DMS 273 treated with DMSO at 0.1 percent for 48 hours (cell line): ENCODE data around the gene SMYD3.

Experiments used
- DNase-seq: peaks from one replicate; lab custom pipeline; 2025; lab: John Stamatoyannopoulos, UW

SMYD3 gene

DNA sequence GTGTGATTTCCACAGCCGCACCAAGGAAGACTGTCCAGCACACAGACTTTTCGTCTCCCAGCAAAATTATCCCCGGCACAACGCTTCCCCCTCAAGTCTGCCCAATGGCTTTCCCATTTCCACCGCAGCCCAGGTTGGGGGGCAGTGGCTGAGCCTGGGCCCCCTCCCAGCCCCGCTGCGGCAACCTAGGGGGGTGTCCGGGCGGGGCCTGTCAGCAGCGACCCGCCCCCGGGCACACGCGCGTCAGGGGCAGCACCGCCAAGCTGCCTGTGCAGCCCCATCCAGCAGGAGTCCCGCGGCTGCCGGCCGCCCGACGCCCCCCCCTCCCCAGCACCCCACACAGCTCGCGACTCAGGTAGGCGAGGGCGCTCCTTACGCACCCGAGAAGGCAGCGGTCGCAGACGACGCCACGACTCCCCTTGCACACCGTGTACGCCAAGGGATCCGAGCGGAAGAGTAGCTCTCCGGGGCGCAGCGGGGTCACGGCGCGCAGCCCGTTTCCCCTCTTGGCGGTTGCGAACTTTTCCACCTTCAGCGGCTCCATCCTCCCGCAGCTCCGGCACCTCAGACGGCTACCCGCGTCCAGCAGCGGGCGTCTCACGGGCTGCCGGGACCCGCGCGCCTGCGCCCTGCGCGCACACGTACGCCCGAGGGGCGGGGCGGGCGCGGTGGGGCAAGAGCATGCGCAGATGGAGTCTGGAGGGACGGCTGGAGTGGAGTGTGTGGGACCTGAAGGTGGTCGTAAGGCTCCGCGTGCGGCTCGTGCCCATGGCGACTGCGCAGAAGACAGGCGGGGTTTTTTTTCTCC lies at the start of gene SMYD3:
Gene SMYD3, minus strand, starts transcription at position 606 of the 808 bp plus-strand sequence.
- DNase-seq = peak; percentile 57

DNA sequence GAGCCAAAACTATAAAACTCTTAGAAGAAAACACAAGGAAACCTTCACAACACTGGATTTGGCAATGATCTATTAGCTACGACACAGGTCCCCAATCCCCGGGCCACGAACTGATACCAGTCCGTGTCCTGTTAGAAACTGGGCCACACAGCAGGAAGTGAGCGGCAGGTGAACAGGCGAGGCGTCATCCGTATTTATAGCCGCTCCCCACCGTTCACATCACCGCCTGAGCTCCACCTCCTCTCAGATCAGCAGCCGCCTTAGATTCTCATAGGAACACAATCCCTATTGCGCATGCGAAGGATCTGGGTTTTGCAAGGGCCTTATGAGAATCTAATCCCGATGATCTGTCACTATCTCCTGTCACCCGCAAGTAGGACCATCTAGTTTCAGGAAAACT lies 47.1 kb upstream of the SMYD3 start:
- DNase-seq = no peak

- no peak for DNase-seq
Observed at GRCh38 chr1:246552110-246552509, 45.0 kb upstream of the SMYD3 start.

DNA sequence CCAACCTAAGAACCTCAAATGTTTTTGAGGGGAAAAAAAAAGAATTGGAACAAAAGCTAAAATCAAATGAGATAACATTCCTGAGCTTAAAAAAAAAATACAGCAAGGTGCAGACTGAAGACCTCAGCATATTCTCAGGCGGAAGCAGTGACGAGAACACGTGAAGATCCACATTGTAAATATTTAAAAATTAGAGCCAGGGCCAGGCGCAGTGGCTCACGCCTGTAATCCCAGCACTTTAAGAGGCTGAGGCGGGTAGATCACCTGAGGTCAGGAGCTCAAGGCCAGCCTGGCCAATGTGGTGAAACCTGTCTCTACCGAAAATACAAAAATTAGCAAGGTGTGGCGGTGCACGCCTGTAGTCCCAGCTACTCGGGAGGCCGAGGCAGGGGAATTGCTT lies 43.3 kb upstream of the SMYD3 start:
- no peak for DNase-seq

- DNase-seq = no peak
Observed at GRCh38 chr1:246549665-246550064, 42.6 kb upstream of the SMYD3 start.

GRCh38 chr1:246544001-246544400 lies 36.9 kb upstream of the SMYD3 start:
- no peak for DNase-seq

- DNase-seq = no peak
Observed at GRCh38 chr1:246540738-246541491, 33.8 kb upstream of the SMYD3 start.

- DNase-seq = no peak
Observed at GRCh38 chr1:246537887-246538286, 30.8 kb upstream of the SMYD3 start.

- DNase-seq = no peak
Observed at GRCh38 chr1:246537441-246537840, 30.4 kb upstream of the SMYD3 start.

DNA sequence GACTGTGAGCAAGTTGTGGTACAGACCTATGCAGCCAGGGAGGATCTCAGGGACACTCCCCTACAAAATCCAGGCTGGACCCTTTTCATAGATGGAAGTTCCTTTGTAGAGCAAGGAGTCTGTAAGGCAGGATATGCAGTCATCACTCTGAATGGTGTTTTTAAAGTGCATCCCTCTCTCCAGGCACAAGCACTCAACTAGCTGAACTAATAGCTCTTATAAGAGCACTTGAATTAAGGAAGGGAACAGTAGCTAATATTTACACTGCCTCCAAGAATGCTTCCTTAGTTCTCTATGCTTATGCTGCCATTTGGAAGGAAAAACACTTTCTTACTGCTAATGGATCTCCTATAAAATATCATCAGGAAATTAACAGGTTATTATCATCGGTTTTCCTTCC lies 27.0 kb upstream of the SMYD3 start:
- DNase-seq = no peak

- DNase-seq = no peak
Observed at GRCh38 chr1:246533371-246533905, 26.4 kb upstream of the SMYD3 start.

- DNase-seq = no peak
Observed at GRCh38 chr1:246532519-246532918, 25.4 kb upstream of the SMYD3 start.

DNA sequence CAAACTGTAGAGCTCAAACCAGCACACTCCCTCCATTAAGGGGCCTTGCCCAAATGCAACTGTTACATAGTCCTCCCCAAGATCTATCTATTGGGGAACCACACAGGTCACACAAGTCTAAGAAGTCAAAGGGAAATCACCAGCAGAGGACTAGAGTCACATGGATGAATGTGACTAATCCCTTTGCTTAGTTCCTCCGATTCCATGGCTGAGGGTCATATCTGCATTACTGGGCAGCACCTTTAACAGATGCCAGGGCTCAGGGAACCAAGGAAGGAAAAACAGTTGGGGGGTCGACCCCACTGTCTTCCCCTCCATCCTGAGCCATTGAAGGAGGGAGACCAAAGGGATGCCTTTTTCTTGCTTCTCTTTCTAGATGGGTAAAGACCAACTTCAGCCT lies 23.4 kb upstream of the SMYD3 start:
- no peak for DNase-seq

GRCh38 chr1:246528933-246529731 lies 22.1 kb upstream of the SMYD3 start:
- DNase-seq = no peak

GRCh38 chr1:246527402-246528088 lies 20.5 kb upstream of the SMYD3 start:
- no peak for DNase-seq

GRCh38 chr1:246526915-246527314 lies 19.8 kb upstream of the SMYD3 start:
- DNase-seq = no peak

- no peak for DNase-seq
Observed at GRCh38 chr1:246526380-246526779, 19.3 kb upstream of the SMYD3 start.

- DNase-seq = no peak
Observed at GRCh38 chr1:246519514-246519913, 12.4 kb upstream of the SMYD3 start.

- no peak for DNase-seq
Observed at GRCh38 chr1:246518456-246519205, 11.6 kb upstream of the SMYD3 start.

DNA sequence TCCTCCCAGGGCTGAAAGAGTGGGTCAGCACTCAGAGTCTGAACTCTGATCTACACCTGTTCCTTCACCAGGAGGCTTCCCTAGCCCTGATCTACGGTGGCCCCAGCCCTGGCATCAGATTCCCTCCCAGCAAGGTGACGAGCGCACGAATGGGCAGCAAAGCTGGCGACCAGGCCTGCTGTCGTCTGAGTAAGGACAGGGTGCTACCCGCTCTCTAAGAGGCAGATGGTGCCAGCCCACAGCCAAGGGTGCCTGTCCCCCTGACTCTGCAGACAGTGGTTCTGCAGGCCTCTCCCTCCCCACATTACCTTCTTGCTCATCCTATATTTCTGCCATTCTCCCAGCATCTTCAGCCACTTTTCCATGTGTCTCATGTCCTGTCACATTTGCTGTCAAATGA lies 10.3 kb upstream of the SMYD3 start:
- DNase-seq = no peak

DNA sequence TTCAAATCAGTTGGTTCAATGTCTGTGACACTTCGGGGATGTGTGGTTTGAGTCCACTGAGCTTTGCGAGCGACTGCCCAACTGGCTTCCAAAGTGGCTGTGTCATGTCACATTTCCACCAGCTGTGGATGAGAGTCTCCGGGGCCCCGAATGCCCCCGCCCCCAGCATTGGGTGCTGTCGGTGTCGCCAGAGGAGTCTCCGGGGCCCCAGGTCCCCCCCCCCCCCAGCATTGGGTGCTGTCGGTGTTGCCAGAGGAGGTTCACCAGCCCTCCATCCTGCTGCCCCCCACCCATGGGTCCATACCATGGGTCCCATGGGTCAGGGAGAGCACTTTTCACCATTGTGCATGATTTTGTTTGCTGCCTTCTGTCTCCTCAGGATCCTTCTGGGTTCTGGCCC lies 9.0 kb upstream of the SMYD3 start:
- DNase-seq = no peak
